Fibroblast of villous mesenchyme (primary cell): ENCODE measurements around the gene ARHGAP21. TPM values are rescaled to one million over a fixed set of nuclear protein-coding genes. Genes with fewer than 3 reads are reported as not detected.

Experiments
- DNase-seq: peaks from one replicate; pipeline ENCODE4 v3.0.0-alpha.2; 2010; ENCODE audit warnings: low read depth
- H3K4me3 ChIP-seq: 2 replicates; pipeline ENCODE4 v1.5.1; 2011; ENCODE audit warnings: low read depth, mild to moderate bottlenecking, low read length
- total RNA-seq: library from RNA; depleted of rRNA; stranded (reverse); fragments of >200 nt; gene quantifications from 2 replicates; pipeline ENCODE4 v1.2.3, GENCODE V29; 2012
- TF ChIP-seq, protein P1 (sequence below): IDR thresholded peaks from 2 replicates; pipeline ENCODE4 v1.5.1; 2012; ENCODE audit warnings: low read depth, mild to moderate bottlenecking, low read length; ENCODE audit not compliant: insufficient read depth

Gene ARHGAP21
- total RNA-seq, 1 donor: 136 TPM

DNA sequence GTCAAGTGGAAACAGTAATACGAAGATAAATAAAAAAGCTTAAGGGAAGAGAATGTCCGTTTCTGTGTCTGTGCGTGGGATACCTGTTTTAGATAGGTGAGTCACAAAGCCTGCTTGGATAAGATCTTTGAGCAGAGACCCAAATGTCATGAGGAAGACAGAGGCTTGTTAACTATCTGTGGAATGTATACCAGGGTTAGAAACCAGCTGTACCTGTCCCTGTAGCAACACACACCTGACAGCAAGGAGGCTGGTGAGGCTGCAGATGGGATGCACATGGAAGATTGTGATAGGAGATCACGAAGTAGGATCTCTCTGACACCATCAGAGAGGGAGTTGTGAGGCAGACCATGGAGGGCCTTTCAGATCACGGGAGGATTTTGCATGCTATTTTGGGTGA lies 105.3 kb downstream of the ARHGAP21 start:
- TF ChIP-seq, protein P1, sequence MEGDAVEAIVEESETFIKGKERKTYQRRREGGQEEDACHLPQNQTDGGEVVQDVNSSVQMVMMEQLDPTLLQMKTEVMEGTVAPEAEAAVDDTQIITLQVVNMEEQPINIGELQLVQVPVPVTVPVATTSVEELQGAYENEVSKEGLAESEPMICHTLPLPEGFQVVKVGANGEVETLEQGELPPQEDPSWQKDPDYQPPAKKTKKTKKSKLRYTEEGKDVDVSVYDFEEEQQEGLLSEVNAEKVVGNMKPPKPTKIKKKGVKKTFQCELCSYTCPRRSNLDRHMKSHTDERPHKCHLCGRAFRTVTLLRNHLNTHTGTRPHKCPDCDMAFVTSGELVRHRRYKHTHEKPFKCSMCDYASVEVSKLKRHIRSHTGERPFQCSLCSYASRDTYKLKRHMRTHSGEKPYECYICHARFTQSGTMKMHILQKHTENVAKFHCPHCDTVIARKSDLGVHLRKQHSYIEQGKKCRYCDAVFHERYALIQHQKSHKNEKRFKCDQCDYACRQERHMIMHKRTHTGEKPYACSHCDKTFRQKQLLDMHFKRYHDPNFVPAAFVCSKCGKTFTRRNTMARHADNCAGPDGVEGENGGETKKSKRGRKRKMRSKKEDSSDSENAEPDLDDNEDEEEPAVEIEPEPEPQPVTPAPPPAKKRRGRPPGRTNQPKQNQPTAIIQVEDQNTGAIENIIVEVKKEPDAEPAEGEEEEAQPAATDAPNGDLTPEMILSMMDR: no peak
- DNase-seq: no peak
- no peak overlapping the region for H3K4me3 ChIP-seq

DNA sequence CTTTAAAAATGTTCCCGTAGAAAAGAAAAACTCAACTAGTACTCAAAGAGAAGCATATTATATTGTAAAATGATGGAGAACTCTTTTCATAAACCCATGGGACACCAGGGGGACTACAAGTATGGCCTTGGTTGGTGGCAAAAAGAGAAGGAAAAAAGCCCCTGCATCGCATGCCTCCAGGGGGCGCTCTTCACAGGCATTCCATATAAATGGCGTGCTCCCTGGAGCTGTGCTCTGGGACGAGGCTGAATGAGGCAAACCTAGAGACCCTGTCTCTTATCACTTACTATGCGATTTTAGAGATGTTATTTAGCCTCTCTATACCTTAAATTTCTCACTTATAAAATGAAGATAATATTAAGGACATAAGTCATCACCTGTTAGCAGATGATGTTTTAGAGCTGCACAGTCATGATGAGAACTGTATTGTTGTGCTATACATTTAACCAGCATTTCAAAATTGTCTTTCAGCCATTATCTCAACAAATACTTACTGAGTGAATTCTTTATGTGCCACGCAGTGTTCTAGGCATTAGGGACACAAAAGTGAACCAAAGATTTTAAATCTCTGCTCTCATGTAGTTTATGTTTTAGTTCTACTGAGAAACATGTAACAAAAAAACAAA lies 105.8 kb downstream of the ARHGAP21 start:
- TF ChIP-seq, protein P1: peak; percentile 84
- no peak overlapping the region for H3K4me3 ChIP-seq
- DNase-seq: peak; percentile 57

DNA sequence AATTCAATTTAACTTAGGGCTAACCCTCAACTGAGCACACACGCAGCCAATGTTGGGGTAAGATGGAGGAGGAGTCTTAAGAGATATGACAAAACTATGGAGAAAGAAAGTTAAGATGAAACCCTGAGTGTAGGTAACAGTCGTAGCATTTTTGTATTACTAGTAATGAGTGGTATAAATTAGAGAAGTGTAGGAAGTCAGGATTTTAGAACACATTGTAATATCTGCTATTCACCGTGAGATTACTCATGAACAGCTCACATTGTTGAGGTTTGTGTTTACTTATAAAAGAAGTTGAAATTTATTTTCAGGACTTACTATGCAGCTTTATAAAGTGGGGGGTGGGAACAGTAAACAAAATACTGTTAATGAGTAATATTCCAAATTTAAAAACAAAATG lies 107.2 kb downstream of the ARHGAP21 start:
- TF ChIP-seq, protein P1: no peak
- H3K4me3 ChIP-seq: no peak overlapping the region
- DNase-seq: no peak

DNA sequence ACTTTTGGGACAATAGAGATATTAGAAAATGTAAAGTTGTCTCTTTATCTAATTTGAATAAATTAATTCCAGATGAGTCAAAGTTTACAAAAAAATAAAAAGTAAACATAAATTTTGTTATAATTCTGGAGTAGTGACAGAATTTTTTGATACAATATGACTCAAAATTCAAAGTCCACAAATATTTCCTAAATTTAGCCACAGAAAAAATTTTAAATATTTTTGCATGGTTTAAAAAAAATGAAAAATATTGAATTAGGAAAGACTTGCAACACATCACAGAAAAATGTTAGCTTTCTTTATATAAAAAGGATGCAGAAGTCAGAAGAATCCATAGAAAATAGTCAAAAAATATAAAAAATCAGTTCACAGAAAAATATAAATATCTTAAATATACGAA lies 117.7 kb downstream of the ARHGAP21 start:
- TF ChIP-seq, protein P1: no peak
- H3K4me3 ChIP-seq: no peak overlapping the region
- no peak for DNase-seq

DNA sequence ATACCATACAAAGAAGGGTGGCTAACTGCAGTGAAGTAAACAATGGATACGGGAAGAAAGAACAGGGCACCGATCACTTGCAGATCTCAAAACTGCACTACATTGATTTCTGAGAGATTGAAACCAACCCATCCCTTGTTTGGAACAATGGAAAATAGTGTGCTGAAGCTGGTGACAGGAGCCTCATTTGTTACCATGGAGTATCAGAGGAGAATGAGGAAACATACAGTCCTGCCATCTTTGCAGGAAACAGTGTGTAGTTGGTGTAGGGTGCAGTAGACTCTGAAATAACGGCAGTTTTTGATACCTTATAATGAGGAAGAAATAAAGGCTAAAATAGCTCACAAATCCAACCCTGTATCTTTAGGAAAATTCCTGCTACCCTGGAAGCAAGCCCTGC lies 118.5 kb downstream of the ARHGAP21 start:
- H3K4me3 ChIP-seq: no peak overlapping the region
- DNase-seq: no peak
- TF ChIP-seq, protein P1: no peak

DNA sequence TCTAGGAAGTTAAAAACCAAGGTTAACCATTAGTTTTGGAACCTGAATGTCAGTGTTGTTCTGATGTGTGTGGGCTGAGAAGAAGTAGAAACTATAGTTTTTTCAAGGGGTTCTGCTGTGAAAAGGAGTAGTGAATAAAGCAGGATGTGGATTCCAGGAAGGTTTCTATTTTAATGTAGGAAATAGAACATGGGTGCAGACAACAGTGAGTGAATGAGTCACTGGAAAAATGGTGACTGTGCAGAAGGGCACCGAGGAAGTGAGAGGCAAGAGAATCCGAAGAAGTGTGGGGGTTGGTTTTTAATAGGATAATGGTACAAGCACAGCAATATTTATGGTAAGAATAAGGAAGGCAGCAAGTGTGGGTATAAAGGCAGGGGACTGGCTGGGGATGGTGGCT lies 120.4 kb downstream of the ARHGAP21 start:
- DNase-seq: peak; percentile 22
- TF ChIP-seq, protein P1: no peak
- H3K4me3 ChIP-seq: no peak overlapping the region

DNA sequence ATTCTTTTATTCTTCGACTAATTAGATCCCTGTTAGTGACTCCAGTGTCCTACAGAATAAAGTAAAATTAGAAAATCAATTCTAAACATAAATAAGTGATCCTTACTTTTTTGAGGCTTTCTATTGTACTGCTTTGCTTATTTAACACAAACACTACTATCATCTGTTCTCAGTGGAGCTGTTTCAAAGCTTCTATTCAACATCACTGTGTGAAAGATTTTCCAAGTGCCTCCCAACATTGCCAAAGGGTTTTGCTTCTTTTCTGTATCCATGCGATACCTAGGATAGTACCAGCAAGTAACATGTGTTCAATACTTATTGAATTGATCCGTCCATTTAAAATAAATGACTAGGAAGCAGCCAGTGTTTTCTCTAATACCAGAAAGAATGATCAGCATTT lies 125.7 kb downstream of the ARHGAP21 start:
- TF ChIP-seq, protein P1: no peak
- DNase-seq: no peak
- no peak overlapping the region for H3K4me3 ChIP-seq
